ENCODE data around the gene SEPTIN5.

SEPTIN5 gene

DNA sequence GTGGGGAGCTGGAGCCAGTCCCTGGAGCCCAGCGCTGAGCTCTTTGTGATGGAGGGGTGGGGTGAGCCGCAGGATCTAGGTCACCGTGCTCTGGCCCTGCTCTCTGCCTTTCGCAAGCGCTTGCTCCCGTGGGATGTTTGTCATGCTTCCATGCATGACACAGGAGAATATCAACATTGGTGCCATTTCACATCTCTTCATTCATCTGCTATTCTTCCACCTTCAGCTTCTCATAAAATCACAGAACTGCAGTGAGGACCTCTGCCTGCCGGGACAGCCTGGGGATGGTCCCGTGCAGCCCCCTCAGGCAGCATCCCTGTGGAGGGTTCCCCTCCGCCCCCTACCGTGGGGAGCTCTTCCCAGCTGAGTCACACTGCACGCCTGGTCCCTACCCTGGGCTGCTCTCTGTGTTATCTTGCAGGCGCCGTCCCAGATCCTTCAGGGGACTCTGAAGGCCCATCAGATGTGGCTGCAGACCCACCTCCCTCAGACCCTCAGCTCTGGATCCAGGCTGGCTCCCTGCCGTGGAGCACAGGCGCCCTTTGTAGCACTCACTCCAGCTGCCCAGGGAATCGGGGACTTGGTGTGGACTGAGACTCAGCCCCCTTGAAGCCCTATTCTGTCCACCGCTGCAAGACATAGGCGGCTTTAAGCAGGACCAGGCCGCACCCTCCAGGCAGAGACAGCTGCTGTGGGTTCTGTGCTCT, 5.1 kb upstream of the SEPTIN5 start:
- DNase-seq (ENCODE audit: insufficient read length, low spot score) = peak; percentile 3
- no peak for FAIRE-seq
- TF ChIP-seq CTCF (IDR thresholded peaks at IDR 0.05; ENCODE audit: insufficient read depth, missing control alignments) = no peak

- no peak for DNase-seq (ENCODE audit: insufficient read length, low spot score)
- TF ChIP-seq CTCF (IDR thresholded peaks at IDR 0.05; ENCODE audit: insufficient read depth, missing control alignments) = no peak
- FAIRE-seq = no peak
These were observed 4.1 kb upstream of the SEPTIN5 start for GRCh38 chr22:19710020-19710768.

- TF ChIP-seq CTCF (IDR thresholded peaks at IDR 0.05; ENCODE audit: insufficient read depth, missing control alignments) = no peak
- DNase-seq (ENCODE audit: insufficient read length, low spot score) (no peak), FAIRE-seq (no peak)
These were observed 3.6 kb upstream of the SEPTIN5 start for GRCh38 chr22:19710769-19711106.

- FAIRE-seq = no peak
- no peak for TF ChIP-seq CTCF (IDR thresholded peaks at IDR 0.05; ENCODE audit: insufficient read depth, missing control alignments)
These were observed 1.1 kb upstream of the SEPTIN5 start for GRCh38 chr22:19713245-19713644.

DNA sequence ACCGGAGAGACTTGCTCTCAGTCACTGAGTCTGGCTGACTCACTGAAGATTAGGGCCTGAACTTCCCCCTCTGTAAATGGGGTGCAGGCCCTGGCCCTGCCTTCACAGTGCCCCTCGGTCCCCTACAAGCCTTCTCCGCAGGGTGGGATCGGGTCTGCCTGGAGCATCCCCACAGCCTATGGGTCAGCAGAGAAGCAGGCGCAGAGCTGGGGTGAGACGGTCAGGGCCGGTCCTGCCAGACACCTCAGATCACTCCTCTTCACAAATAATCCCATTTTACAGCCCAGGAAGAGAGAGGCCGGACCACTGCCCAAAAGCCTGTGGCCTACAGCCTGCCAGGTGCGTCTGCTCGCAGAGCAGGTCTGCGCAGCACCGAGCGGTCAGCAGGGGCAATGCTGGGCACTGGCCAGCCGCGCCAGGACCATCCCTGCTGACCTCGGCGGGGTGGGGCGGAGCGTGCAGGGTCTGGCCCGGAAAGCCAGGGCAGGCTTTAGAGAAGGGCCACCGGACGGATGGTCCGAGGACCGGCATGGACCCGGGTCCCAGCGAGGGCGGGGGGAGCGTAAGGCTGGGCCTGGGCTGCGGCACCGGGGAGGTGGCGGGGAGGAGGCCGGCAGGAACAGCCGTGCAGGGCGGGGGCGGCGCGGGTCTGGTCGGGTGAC, 522 bp upstream of the SEPTIN5 start:
- no peak for DNase-seq (ENCODE audit: insufficient read length, low spot score)
- no peak for TF ChIP-seq CTCF (IDR thresholded peaks at IDR 0.05; ENCODE audit: insufficient read depth, missing control alignments)
- FAIRE-seq = no peak

More at GRCh38 chr22:19713245-19713644, 1.1 kb upstream of the SEPTIN5 start:
- no peak for DNase-seq (ENCODE audit: insufficient read length, low spot score)

DNA sequence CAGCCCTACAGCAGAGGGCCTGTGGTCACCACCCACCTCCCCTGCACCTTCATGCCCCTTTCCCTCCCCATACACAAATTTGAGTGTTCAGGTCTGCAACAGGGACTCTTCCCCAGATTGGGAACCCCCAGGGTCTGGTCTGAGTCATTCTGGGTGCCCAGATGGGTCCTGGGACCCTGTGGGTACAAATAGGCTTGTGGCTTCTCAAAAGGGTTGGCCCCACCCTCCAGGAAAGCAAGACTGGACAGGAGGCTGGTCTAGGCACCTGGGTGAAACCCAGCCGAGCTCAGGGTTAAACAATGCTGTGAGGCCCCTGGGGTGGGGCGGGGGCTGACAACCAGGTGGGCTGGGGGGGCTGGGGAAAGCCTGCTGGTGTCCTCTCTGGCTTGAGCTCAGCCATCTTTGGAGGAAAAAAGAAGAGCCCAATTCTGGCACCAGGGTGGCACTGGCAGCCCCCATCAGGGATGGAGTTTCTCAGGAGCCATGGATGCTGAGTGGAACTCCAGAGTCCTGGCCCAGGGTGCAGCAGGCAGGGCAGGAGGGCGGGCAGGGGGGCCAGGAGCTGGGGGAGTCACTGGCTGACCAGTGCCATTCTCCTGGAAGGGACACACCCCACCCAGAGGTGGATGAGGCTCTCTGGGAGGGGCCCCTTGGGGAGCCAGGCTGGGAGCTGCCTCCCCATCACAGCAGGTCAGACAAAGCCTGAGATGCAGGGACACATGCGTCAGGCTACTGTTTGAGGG, 1.1 kb downstream of the SEPTIN5 start:
- FAIRE-seq = no peak
- no peak for TF ChIP-seq CTCF (IDR thresholded peaks at IDR 0.05; ENCODE audit: insufficient read depth, missing control alignments)
- DNase-seq (ENCODE audit: insufficient read length, low spot score) = no peak

Measured in D721Med (cell line).